Measurements from ENCODE around the gene AJAP1.

The AJAP1 gene

DNA sequence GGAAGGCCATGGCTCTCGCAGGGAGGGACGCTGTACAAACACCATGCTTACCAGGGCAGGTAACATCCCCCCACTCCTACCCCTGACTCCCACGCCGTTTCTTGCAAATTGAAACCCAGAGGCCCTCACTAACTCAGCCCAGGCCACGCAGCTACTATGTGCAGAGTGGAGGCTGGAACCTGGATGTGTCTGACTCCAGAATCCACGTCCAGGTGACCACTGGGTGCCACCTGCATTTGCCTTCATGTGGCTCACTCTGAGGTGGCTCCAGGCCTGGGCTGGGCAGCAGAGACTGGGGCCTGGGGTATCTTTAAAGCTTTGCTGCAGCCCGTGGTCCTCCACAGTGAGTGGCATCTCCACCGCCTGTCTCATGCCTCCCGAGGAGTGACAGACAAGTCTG, 29.6 kb upstream of the AJAP1 start:
- DNase-seq (ENCODE audit: low spot score): no peak
- TF ChIP-seq, protein P1, sequence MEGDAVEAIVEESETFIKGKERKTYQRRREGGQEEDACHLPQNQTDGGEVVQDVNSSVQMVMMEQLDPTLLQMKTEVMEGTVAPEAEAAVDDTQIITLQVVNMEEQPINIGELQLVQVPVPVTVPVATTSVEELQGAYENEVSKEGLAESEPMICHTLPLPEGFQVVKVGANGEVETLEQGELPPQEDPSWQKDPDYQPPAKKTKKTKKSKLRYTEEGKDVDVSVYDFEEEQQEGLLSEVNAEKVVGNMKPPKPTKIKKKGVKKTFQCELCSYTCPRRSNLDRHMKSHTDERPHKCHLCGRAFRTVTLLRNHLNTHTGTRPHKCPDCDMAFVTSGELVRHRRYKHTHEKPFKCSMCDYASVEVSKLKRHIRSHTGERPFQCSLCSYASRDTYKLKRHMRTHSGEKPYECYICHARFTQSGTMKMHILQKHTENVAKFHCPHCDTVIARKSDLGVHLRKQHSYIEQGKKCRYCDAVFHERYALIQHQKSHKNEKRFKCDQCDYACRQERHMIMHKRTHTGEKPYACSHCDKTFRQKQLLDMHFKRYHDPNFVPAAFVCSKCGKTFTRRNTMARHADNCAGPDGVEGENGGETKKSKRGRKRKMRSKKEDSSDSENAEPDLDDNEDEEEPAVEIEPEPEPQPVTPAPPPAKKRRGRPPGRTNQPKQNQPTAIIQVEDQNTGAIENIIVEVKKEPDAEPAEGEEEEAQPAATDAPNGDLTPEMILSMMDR (IDR thresholded peaks at IDR 0.05; ENCODE audit: extremely low read depth, missing control alignments): no peak

DNA sequence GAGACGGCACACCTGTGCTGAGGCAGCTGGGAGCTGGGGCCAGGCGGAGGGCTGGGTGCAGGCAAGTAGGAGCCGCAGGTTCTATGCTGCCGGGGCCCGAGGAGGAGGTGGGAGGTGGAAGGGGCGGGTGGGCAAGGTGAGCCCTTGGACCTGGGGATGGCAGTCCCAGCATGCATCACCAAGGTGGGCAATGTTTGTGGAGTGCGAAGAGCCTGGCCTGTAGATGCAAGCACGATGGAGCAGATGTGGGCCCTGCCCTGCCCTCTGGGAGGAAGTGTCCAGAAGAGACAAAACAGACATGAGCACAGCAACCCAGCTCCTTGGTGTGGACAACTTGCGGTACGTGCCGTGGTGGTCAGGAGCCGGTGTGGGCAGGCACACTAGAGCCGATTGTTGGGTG, 28.3 kb upstream of the AJAP1 start:
- TF ChIP-seq, protein P1 (IDR thresholded peaks at IDR 0.05; ENCODE audit: extremely low read depth, missing control alignments): no peak
- DNase-seq (ENCODE audit: low spot score): no peak

GRCh38 chr1:4626560-4627319, 27.7 kb upstream of the AJAP1 start:
- TF ChIP-seq, protein P1 (IDR thresholded peaks at IDR 0.05; ENCODE audit: extremely low read depth, missing control alignments): no peak
- no peak for DNase-seq (ENCODE audit: low spot score)

DNA sequence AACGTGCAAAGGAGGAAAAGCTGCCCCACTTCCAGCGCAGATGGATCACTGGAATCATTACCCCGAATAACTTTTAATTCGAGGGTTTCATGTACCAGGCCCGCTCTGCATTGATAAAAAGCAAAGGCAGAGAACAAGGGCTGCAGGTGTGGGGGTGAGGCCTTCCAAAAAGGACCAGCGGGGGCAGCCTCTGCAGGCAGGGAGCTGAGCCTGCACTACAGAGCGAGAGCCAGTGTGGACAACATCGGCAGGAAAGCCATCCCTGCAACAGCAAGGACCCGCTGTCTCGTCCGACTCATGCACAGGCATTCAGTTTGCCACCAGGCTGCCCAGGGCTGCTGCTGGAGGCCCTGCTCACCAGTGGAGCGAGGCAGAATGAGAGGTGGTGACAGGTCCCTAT, 27.1 kb upstream of the AJAP1 start:
- DNase-seq (ENCODE audit: low spot score): no peak
- TF ChIP-seq, protein P1 (IDR thresholded peaks at IDR 0.05; ENCODE audit: extremely low read depth, missing control alignments): no peak

DNA sequence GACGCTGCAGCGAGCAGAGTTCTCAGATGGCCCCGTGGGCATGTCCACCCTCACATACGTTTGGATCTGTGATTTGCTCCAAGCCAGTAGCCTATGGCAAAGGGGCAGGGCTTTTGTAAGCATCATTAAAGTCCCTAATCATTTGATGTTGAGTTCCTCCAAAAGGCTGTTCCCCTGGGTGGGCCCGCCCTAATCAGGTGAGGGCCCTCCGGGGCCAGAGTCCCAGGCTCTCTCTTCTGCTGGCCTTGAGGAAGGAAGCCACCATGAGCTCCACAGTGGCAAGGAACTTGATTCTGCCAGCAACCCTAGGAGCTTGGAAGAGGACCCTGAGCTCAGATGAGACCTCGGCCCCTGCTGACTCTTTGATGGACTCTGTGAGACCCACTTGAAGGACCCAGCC, 25.4 kb upstream of the AJAP1 start:
- no peak for DNase-seq (ENCODE audit: low spot score)
- TF ChIP-seq, protein P1 (IDR thresholded peaks at IDR 0.05; ENCODE audit: extremely low read depth, missing control alignments): no peak

DNA sequence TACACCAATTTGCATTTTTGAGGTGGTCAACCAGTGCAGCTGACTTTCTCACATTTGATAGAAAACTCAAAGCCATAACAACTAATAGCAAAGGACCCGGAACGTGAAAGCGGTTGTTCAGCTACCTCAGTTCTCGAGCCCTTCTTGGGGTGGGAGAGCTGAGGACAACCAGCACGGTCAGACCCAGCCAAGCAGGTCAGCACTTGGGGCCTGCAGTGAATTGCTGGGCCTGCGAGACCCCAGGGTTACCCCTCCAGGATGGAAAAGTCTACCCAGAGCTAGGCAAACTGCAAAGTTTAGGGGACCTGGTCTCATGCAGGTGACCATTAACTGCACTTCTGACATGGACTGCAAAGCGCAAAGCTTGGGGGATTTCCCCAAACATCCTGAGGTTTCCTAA, 23.8 kb upstream of the AJAP1 start:
- TF ChIP-seq, protein P1 (IDR thresholded peaks at IDR 0.05; ENCODE audit: extremely low read depth, missing control alignments): no peak
- no peak for DNase-seq (ENCODE audit: low spot score)

DNA sequence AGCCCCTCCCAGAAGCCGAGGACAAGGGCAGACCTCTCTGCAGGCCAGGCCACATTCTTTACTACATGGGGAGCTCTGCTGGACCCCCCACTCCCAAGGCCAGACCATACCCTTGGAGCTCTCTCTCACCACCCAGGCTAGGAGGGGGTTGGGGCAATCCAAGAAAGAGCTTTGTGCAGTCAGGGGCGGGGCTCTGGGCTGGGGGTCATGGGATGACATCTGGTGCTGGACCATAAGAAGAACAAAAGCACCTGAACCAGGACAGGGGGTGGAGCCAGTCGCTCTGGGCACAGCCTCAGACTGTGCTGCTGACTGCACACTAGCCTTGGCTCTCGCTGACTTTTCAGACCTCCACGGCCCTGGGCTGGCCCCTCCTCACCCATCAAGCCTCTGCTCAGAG, 23.1 kb upstream of the AJAP1 start:
- TF ChIP-seq, protein P1 (IDR thresholded peaks at IDR 0.05; ENCODE audit: extremely low read depth, missing control alignments): no peak
- no peak for DNase-seq (ENCODE audit: low spot score)

Measured in GM20000 (cell line).